Measurements from ENCODE around the gene SNCB. TPM values are rescaled to one million over a fixed set of nuclear protein-coding genes. Genes with fewer than 3 reads are reported as not detected.

Gene SNCB
- total and polyA plus RNA-seq, 2 donors from 2014 or later = not detected

DNA sequence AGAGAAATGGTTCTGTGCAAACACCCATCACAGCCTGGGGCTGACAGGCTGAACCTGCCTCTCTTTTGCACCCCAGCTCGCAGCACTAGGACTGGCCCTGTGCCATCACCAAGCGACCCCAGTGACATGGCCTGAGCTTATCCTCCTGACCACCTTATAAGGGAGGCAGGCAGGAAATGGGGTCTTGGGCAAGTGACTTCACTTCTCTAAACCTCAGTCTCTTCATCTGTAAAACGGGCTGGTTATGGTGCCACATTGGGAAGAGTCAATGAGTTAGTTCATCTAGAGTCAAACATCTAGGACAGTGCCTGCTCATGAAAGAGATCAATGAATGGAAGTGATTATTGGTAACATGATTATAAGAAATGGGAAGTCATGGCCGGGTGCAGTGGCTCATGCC is 6.2 kb downstream of the SNCB start:
- Histone ChIP-seq H3K9me3 (ENCODE audit: control insufficient read depth in 2 of 3, insufficient read depth in 1 of 3, low read length in 3 of 3) (no peaks in the 10 kb centered on the region), H3K4me3 (ENCODE audit: low read length in 3 of 3) (no peak overlapping the region), H3K27ac (ENCODE audit: low read depth in 2 of 2, low read length in 2 of 2) (no peak overlapping the region), H3K4me1 (ENCODE audit: control insufficient read depth in 2 of 3, insufficient read depth in 2 of 3, low read depth in 1 of 3, low read length in 3 of 3) (no peaks in the 10 kb centered on the region), H3K9ac (ENCODE audit: low read length in 3 of 3) (no peak overlapping the region), H3K36me3 (ENCODE audit: control insufficient read depth in 2 of 3, insufficient read depth in 3 of 3, low read length in 3 of 3) (no peaks in the 10 kb centered on the region), H3K27me3 (ENCODE audit: control insufficient read depth, insufficient read depth, low read length) (peaks cover 27% of the 10 kb centered on the region)
- no peak for TF ChIP-seq CTCF (IDR thresholded peaks at IDR 0.05; ENCODE audit: borderline replicate concordance, extremely low read depth, insufficient read depth)
- DNase-seq = no peak
- FAIRE-seq = no peak
- intact Hi-C loops (cut with DNase I) = no loop called here

GRCh38 chr5:176621661-176622079 is 8.7 kb downstream of the SNCB start:
- DNase-seq = peak in 1 of 5 donors; percentile 54
- H3K4me3 ChIP-seq (ENCODE audit: low read length in 3 of 3) = no peak overlapping the region
- H3K27ac ChIP-seq (ENCODE audit: low read depth in 2 of 2, low read length in 2 of 2) = no peak overlapping the region
- H3K9me3 ChIP-seq (ENCODE audit: control insufficient read depth in 2 of 3, insufficient read depth in 1 of 3, low read length in 3 of 3) = no peaks in the 10 kb centered on the region
- H3K4me1 ChIP-seq (ENCODE audit: control insufficient read depth in 2 of 3, insufficient read depth in 2 of 3, low read depth in 1 of 3, low read length in 3 of 3) = no peaks in the 10 kb centered on the region
- H3K27me3 ChIP-seq (ENCODE audit: control insufficient read depth, insufficient read depth, low read length) = peaks cover 24% of the 10 kb centered on the region
- no peak for FAIRE-seq
- no peak overlapping the region for H3K9ac ChIP-seq (ENCODE audit: low read length in 3 of 3)
- intact Hi-C loops (cut with DNase I) = no loop called here
- no peaks in the 10 kb centered on the region for H3K36me3 ChIP-seq (ENCODE audit: control insufficient read depth in 2 of 3, insufficient read depth in 3 of 3, low read length in 3 of 3)
- TF ChIP-seq CTCF (IDR thresholded peaks at IDR 0.05; ENCODE audit: borderline replicate concordance, extremely low read depth, insufficient read depth) = no peak

- TF ChIP-seq CTCF (IDR thresholded peaks at IDR 0.05; ENCODE audit: borderline replicate concordance, extremely low read depth, insufficient read depth) = no peak
- FAIRE-seq (no peak), DNase-seq (peak in 1 of 5 donors; percentile 68)
- Histone ChIP-seq H3K9me3 (ENCODE audit: control insufficient read depth in 2 of 3, insufficient read depth in 1 of 3, low read length in 3 of 3) (no peaks in the 10 kb centered on the region), H3K27me3 (ENCODE audit: control insufficient read depth, insufficient read depth, low read length) (peaks cover 20% of the 10 kb centered on the region), H3K4me1 (ENCODE audit: control insufficient read depth in 2 of 3, insufficient read depth in 2 of 3, low read depth in 1 of 3, low read length in 3 of 3) (no peaks in the 10 kb centered on the region), H3K36me3 (ENCODE audit: control insufficient read depth in 2 of 3, insufficient read depth in 3 of 3, low read length in 3 of 3) (no peaks in the 10 kb centered on the region), H3K9ac (ENCODE audit: low read length in 3 of 3) (no peak overlapping the region), H3K4me3 (ENCODE audit: low read length in 3 of 3) (no peak overlapping the region), H3K27ac (ENCODE audit: low read depth in 2 of 2, low read length in 2 of 2) (no peak overlapping the region)
- intact Hi-C loops (cut with DNase I) = no loop called here
These were observed 9.9 kb downstream of the SNCB start for GRCh38 chr5:176620333-176620981.

All from kidney (tissue), 14 donors.